Astrocyte of the spinal cord (primary cell): ENCODE data around the gene PHLPP1.

ENCODE experiments used
- DNase-seq: peaks from one replicate; pipeline ENCODE4 v3.0.0; 2011; ENCODE audit warnings: low read depth, low spot score
- H3K4me3 ChIP-seq: 2 replicates; pipeline ENCODE4 v1.5.1; 2011; ENCODE audit warnings: low read depth, mild to moderate bottlenecking, low read length, moderate library complexity
- in situ Hi-C: cut with HindIII; loops from 2 replicates; pipeline ENCODE4 v1.10.0; 2017; ENCODE audit warnings: low sequenced_read_pairs
- TF ChIP-seq, protein P1 (sequence below): IDR thresholded peaks from 2 replicates; pipeline ENCODE4 v1.5.1; 2012; ENCODE audit warnings: low read depth, mild to moderate bottlenecking, low read length, inconsistent platforms

PHLPP1 gene

DNA sequence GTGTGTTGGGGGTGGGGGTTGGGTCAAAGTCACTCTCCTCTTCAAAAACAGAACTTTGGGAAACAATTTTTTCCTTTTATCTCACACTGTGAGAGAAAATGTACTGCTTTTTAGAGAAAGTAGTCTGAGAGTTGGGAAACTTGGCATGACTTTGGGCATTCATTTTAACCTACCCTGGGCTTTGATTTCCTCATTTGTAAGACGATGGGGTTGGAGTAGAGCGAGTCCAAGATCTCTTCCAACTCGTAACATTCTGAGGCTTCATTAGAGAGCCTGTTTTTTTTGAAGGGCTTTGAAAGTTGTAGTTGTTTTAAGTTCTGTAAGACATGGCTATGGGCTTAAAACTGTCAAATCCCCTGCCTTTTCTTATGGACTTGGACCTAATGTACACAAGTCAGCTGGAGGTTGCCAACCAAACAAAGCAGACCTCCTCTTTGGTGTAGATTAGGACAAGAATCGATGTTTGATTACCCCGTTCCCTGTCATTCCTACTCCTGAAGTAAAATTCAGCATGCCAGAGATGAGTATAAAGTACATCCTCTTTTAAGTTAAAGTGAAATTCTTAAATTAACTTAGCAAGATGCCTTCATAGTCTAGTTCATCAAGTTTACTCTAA lies 8.4 kb downstream of the PHLPP1 start:
- in situ Hi-C loops, result no loop called here
- TF ChIP-seq, protein P1, sequence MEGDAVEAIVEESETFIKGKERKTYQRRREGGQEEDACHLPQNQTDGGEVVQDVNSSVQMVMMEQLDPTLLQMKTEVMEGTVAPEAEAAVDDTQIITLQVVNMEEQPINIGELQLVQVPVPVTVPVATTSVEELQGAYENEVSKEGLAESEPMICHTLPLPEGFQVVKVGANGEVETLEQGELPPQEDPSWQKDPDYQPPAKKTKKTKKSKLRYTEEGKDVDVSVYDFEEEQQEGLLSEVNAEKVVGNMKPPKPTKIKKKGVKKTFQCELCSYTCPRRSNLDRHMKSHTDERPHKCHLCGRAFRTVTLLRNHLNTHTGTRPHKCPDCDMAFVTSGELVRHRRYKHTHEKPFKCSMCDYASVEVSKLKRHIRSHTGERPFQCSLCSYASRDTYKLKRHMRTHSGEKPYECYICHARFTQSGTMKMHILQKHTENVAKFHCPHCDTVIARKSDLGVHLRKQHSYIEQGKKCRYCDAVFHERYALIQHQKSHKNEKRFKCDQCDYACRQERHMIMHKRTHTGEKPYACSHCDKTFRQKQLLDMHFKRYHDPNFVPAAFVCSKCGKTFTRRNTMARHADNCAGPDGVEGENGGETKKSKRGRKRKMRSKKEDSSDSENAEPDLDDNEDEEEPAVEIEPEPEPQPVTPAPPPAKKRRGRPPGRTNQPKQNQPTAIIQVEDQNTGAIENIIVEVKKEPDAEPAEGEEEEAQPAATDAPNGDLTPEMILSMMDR, result no peak
- no peak overlapping the region for H3K4me3 ChIP-seq
- DNase-seq, result peak; percentile 44

DNA sequence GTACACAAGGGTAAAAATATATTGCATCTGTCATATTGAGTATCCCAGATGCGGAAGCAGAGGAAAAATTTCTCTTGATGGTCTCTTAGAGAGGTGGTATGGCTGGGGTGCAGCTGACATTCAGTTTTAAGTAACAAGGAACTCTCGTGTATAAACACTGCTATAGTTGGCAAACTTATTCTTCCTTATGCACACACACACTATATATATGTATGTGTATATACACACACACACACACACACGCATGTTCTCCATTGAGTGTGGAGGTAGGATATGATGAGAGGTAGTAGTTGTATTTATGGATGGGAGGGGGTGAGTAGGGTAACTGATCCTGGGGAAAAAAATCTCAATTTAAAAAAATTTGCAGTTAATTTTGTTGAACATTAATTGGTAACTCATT lies 10.6 kb downstream of the PHLPP1 start:
- H3K4me3 ChIP-seq, result no peak overlapping the region
- TF ChIP-seq, protein P1, result no peak
- in situ Hi-C loops, result no loop called here
- DNase-seq, result no peak

DNA sequence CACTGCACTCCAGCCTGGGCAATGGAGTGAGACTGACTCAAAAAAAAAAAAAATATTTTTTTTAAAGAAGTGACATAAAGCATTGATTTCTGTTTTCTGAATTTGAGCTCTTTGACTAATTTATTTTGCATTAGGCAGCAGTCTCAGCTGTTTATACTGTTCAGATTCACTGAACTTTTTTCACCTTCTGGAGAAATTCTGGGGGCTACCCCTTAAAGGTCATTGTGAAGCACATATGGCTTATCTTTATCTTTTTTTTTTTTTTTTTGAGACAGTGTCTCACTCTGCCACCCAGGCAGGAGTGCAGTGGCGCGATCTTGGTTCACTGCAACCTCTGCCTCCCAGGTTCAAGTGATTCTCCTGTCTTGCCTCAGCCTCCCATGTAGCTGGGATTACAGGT lies 12.9 kb downstream of the PHLPP1 start:
- TF ChIP-seq, protein P1, result no peak
- no peak overlapping the region for H3K4me3 ChIP-seq
- DNase-seq, result no peak
- in situ Hi-C loops, result no loop called here

DNA sequence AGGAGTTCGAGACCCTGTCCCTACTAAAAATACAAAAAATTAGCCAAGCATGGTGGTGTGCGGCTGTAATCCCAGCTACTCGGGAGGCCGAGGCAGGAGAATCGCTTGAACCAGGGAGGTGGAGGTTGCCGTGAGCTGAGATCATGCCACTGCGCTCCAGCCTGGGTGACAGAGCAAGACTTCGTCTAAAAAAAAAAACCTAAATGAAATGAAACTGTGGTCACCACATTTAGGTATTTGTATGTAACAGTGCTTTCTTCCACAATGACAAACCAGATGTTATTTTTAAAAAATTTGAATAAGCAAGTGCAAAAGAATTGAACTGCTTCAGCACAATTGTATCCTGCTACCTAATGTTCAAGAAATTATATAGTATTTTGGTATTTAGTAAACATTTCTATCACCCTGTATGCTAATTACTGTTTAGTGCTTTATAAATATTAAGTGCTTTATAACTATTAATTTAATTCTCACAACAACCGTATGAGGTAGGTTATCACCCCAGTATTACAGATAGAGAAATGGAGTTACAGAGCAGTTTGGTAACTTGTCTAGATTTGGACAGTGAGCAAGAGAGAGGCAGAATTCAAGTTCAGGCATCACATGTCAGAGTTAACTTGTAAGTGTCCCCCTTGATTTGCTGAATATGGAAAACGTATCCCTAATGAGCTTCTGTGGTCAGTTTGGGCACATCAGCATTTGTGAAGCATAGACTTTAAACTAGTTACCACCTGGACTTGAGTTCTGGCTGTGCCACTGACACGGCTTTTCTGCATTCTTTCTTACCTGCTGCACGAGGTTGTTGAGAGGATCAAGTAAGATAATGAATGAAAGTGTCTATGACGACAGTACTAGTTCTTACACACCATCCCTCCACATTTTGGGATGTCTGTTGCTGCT lies 14.4 kb downstream of the PHLPP1 start:
- H3K4me3 ChIP-seq, result no peak overlapping the region
- DNase-seq, result no peak
- TF ChIP-seq, protein P1, result no peak
- in situ Hi-C loops, result no loop called here

DNA sequence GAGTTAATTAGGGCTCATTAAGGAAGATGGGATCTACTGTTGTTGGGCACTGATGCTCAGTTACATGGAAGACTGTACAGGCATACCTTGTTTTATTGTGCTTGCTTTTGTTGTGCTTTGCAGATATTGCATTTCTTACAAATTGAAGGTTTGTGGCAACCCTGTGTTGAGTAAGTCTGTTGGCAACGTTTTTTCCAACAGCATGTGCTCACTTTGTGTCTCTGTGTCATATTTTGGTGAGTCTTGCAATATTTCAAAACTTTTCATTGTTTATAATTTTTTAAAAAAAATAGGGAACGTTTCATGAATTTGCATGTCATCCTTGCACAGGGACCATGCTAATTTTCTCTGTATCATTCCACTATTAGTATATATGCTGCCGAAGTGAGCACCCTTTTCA lies 15.6 kb downstream of the PHLPP1 start:
- TF ChIP-seq, protein P1, result no peak
- in situ Hi-C loops, result no loop called here
- no peak overlapping the region for H3K4me3 ChIP-seq
- DNase-seq, result no peak

DNA sequence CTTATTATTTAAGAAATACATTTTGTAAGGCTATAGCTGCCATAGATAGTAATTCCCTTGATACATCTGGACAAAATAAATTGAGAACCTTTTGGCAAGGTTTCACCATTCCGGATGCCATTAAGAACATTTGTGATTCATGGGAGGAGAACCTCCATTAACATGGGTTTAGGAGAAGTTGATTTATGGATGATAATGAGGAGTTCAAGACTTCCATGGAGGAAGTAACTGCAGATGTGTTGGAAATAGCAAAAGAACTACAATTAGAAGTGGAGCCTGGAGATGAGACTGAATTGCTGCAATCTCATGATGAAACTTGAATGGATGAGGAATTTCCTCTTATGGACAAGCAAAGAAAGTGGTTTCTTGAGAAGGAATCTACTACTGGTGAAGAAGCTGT lies 17.3 kb downstream of the PHLPP1 start:
- in situ Hi-C loops, result no loop called here
- TF ChIP-seq, protein P1, result no peak
- no peak overlapping the region for H3K4me3 ChIP-seq
- DNase-seq, result no peak
